Progenitor cell of endocrine pancreas (in vitro differentiated cells): ENCODE measurements around the gene NRCAM. TPM values are rescaled to one million over a fixed set of nuclear protein-coding genes. Genes with fewer than 3 reads are reported as not detected.

ENCODE experiments used
- DNase-seq: peaks from one replicate; pipeline ENCODE4 v3.0.0; 2021; ENCODE audit warnings: low spot score; ENCODE audit not compliant: unreplicated experiment
- H3K27ac Mint-ChIP-seq: 2 replicates; pipeline ENCODE4 v1.8.0; 2021; ENCODE audit warnings: mild to moderate bottlenecking, moderate library complexity, mixed read lengths
- H3K27me3 Mint-ChIP-seq: 2 replicates; pipeline ENCODE4 v1.8.0; 2021; ENCODE audit warnings: mixed read lengths
- H3K36me3 Mint-ChIP-seq: 2 replicates; pipeline ENCODE4 v1.8.0; 2022; ENCODE audit warnings: mixed read lengths; ENCODE audit not compliant: insufficient read depth
- H3K4me1 Mint-ChIP-seq: 2 replicates; pipeline ENCODE4 v1.8.0; 2021; ENCODE audit warnings: low read depth, mixed read lengths
- H3K4me3 Mint-ChIP-seq: 2 replicates; pipeline ENCODE4 v1.8.0; 2021; ENCODE audit warnings: low read depth, mild to moderate bottlenecking, moderate library complexity, mixed read lengths
- H3K9me3 Mint-ChIP-seq: 2 replicates; pipeline ENCODE4 v1.8.0; 2021; ENCODE audit warnings: low read depth, mixed read lengths
- total RNA-seq: library from RNA; stranded (reverse); gene quantifications from 2 replicates; pipeline ENCODE4 v1.2.1, GENCODE V29; 2021
- TF ChIP-seq, protein P1 (sequence below): fragments of 200-600 bp; sonication (generic); IDR thresholded peaks from one replicate; pipeline ENCODE4 v1.5.0; 2021; ENCODE audit warnings: antibody characterized with exemption, mild to moderate bottlenecking; ENCODE audit not compliant: unreplicated experiment

Gene NRCAM
- total RNA-seq, 1 donor from 2014 or later, result 19.9 TPM

DNA sequence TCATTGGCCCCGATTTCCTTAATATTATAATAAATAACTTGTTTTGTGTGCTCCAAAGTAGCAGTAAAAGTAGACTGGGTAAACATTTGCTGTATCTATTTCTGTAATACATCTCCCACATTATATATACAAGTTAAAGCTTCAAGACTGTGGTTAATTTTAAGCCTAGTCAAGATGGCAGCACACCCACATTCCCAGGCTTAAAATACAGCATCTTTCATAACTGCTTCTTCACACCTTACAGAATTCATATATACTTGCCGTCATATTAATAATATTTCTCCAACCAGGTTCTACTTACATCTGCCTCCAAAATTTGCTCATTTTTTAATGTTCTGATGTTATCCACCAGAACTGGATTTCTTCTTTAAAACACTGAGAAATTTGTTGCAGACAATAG lies 85.6 kb downstream of the NRCAM start:
- Mint-ChIP-seq H3K27ac (no peak overlapping the region), H3K4me3 (no peak overlapping the region), H3K9me3 (peaks cover 9% of the 10 kb centered on the region), H3K27me3 (no peaks in the 10 kb centered on the region), H3K4me1 (peaks cover 8% of the 10 kb centered on the region), H3K36me3 (peaks cover 3% of the 10 kb centered on the region)
- TF ChIP-seq, protein P1, sequence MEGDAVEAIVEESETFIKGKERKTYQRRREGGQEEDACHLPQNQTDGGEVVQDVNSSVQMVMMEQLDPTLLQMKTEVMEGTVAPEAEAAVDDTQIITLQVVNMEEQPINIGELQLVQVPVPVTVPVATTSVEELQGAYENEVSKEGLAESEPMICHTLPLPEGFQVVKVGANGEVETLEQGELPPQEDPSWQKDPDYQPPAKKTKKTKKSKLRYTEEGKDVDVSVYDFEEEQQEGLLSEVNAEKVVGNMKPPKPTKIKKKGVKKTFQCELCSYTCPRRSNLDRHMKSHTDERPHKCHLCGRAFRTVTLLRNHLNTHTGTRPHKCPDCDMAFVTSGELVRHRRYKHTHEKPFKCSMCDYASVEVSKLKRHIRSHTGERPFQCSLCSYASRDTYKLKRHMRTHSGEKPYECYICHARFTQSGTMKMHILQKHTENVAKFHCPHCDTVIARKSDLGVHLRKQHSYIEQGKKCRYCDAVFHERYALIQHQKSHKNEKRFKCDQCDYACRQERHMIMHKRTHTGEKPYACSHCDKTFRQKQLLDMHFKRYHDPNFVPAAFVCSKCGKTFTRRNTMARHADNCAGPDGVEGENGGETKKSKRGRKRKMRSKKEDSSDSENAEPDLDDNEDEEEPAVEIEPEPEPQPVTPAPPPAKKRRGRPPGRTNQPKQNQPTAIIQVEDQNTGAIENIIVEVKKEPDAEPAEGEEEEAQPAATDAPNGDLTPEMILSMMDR, result no peak
- no peak for DNase-seq

DNA sequence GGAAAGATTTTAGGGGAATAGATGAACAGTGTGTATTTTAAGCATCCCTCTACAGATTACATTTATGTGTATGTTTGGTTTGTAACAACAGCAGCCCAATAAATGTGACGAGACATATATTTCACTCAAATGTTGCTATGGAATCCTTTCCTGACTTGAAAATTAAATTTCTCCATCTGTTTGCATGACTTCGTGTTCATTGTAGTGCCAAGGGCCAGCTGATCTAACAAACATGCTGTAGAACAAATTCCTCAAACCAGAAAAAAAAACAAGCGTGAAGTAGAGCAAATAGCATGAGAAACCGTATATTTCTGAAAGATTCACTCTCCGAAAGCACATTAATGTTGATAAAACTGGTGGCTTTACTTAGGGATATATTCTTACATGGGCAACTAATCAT lies 87.8 kb downstream of the NRCAM start:
- H3K27me3 Mint-ChIP-seq, result no peaks in the 10 kb centered on the region
- H3K9me3 Mint-ChIP-seq, result peaks cover 9% of the 10 kb centered on the region
- peaks cover 3% of the 10 kb centered on the region for H3K36me3 Mint-ChIP-seq
- no peak overlapping the region for H3K4me3 Mint-ChIP-seq
- no peak overlapping the region for H3K27ac Mint-ChIP-seq
- DNase-seq, result no peak
- TF ChIP-seq, protein P1, result no peak
- peaks cover 8% of the 10 kb centered on the region for H3K4me1 Mint-ChIP-seq

DNA sequence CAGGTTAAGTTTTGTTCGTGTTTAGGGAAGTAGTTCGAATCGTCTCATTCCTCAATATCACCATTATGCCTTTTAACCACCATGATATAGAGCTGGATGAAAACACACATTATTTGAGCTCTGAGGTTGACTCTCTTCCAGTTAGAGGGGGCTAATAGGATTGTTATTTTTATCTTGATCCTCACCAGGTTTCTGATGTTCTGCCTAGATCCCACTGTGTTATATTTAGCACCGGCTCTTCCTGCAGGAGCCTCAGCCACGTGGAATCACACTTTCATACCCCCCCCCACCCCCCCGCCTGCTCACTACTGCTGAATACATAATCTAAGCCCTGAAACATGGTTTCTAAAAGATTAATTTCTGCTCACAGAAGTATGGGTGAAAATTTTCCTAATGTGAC lies 88.3 kb downstream of the NRCAM start:
- Mint-ChIP-seq H3K4me1 (peaks cover 8% of the 10 kb centered on the region), H3K4me3 (no peak overlapping the region), H3K9me3 (peaks cover 9% of the 10 kb centered on the region), H3K36me3 (peaks cover 3% of the 10 kb centered on the region), H3K27ac (no peak overlapping the region), H3K27me3 (no peaks in the 10 kb centered on the region)
- DNase-seq, result no peak
- TF ChIP-seq, protein P1, result no peak

DNA sequence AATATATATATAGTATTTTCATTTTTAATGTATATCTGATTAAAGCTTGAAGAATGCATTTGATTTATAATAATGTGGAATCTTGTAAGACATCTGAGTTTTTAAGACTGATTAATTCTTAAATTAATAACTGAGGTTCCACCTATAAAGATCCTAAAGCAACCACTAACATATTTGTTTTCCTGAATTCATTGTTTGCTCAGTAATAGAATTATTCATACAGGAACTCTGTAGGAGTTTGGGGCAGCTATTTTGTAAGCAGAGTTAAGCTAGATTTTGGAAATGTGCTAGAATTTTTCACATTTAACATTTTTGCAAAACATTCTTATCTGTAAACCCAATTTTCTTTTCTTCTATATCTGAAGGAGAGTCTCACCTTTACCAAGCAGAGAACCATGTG lies 88.9 kb downstream of the NRCAM start:
- Mint-ChIP-seq H3K9me3 (peaks cover 10% of the 10 kb centered on the region), H3K36me3 (peaks cover 5% of the 10 kb centered on the region), H3K4me3 (no peak overlapping the region), H3K4me1 (peaks cover 8% of the 10 kb centered on the region), H3K27ac (no peak overlapping the region), H3K27me3 (no peaks in the 10 kb centered on the region)
- no peak for DNase-seq
- TF ChIP-seq, protein P1, result no peak

DNA sequence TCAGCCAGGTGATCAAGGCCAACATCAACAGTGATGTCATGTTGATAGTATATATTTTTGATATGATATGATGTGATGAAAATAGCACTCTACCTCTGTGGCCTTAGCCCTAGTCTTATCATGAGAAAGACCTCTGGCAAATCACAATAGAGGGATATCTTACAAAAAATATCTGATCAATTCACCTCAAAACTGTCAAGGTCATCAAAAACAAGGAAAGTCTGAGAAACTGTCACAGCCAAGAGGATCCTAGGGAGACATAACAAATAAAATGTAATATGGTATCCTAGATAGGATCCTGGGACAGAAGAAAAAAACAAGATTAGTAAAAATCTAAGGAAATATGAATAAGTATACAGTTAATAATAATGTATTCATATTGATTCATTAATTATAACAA lies 92.6 kb downstream of the NRCAM start:
- Mint-ChIP-seq H3K27ac (no peak overlapping the region), H3K9me3 (peaks cover 3% of the 10 kb centered on the region), H3K4me1 (peaks cover 25% of the 10 kb centered on the region), H3K27me3 (no peaks in the 10 kb centered on the region), H3K36me3 (peaks cover 1% of the 10 kb centered on the region), H3K4me3 (no peak overlapping the region)
- no peak for DNase-seq
- TF ChIP-seq, protein P1, result no peak
